ENCODE data around the gene ATOH8. TPM values are rescaled to one million over a fixed set of nuclear protein-coding genes. Genes with fewer than 3 reads are reported as not detected.
A peak's percentile ranks its signal among the peaks of the same experiment; 100 is the strongest.

ATOH8 gene
- total RNA-seq, 1 donor from 2014 or later, result 44.9 TPM

GRCh38 chr2:85757860-85758259 is 4.1 kb downstream of the ATOH8 start:
- Histone ChIP-seq H3K36me3 (peaks cover 16% of the 10 kb centered on the region), H3K4me1 (peaks cover 81% of the 10 kb centered on the region), H3K9me3 (no peaks in the 10 kb centered on the region), H3K27ac (peak overlapping the region; percentile 18), H3K4me3 (peak overlapping the region; percentile 89), H3K27me3 (ENCODE audit: low read depth) (peaks cover 11% of the 10 kb centered on the region)
- no peak for DNase-seq
- intact Hi-C loops (cut with DNase I), result no loop called here
- no peak for TF ChIP-seq CTCF (IDR thresholded peaks at IDR 0.05)
- no peak for ATAC-seq

GRCh38 chr2:85758361-85759256 is 4.8 kb downstream of the ATOH8 start:
- DNase-seq, result no peak
- intact Hi-C loops (cut with DNase I), result no loop called here
- Histone ChIP-seq H3K9me3 (no peaks in the 10 kb centered on the region), H3K4me1 (peaks cover 75% of the 10 kb centered on the region), H3K36me3 (peaks cover 16% of the 10 kb centered on the region), H3K27me3 (ENCODE audit: low read depth) (peaks cover 7% of the 10 kb centered on the region), H3K27ac (peak overlapping the region; percentile 18), H3K4me3 (peak overlapping the region; percentile 36)
- ATAC-seq, result no peak
- no peak for TF ChIP-seq CTCF (IDR thresholded peaks at IDR 0.05)

- peaks cover 7% of the 10 kb centered on the region for H3K27me3 ChIP-seq (ENCODE audit: low read depth)
- no peaks in the 10 kb centered on the region for H3K9me3 ChIP-seq
- intact Hi-C loops (cut with DNase I), result no loop called here
- H3K36me3 ChIP-seq, result peaks cover 21% of the 10 kb centered on the region
- peak overlapping the region; percentile 36 for H3K4me3 ChIP-seq
- H3K27ac ChIP-seq, result no peak overlapping the region
- no peak for TF ChIP-seq CTCF (IDR thresholded peaks at IDR 0.05)
- peaks cover 74% of the 10 kb centered on the region for H3K4me1 ChIP-seq
- no peak for DNase-seq
- ATAC-seq, result no peak
Measured at GRCh38 chr2:85759257-85759613, 5.4 kb downstream of the ATOH8 start.

- no peak for TF ChIP-seq CTCF (IDR thresholded peaks at IDR 0.05)
- Histone ChIP-seq H3K27ac (no peak overlapping the region), H3K4me1 (peaks cover 72% of the 10 kb centered on the region), H3K9me3 (no peaks in the 10 kb centered on the region), H3K4me3 (no peak overlapping the region), H3K36me3 (peaks cover 32% of the 10 kb centered on the region), H3K27me3 (ENCODE audit: low read depth) (no peaks in the 10 kb centered on the region)
- ATAC-seq (no peak), DNase-seq (no peak)
- intact Hi-C loops (cut with DNase I), result no loop called here
Measured at GRCh38 chr2:85760371-85760770, 6.6 kb downstream of the ATOH8 start.

GRCh38 chr2:85760872-85761271 is 7.1 kb downstream of the ATOH8 start:
- H3K4me3 ChIP-seq, result no peak overlapping the region
- ATAC-seq (no peak), DNase-seq (no peak)
- no peaks in the 10 kb centered on the region for H3K27me3 ChIP-seq (ENCODE audit: low read depth)
- H3K9me3 ChIP-seq, result no peaks in the 10 kb centered on the region
- peaks cover 37% of the 10 kb centered on the region for H3K36me3 ChIP-seq
- no peak for TF ChIP-seq CTCF (IDR thresholded peaks at IDR 0.05)
- no peak overlapping the region for H3K27ac ChIP-seq
- intact Hi-C loops (cut with DNase I), result no loop called here
- peaks cover 76% of the 10 kb centered on the region for H3K4me1 ChIP-seq
